Gastrocnemius medialis (tissue), 4 donors: ENCODE measurements around the gene NR2C2.

Source experiments
- CTCF ChIP-seq, 5 experiments: fragments of 450-650 bp in 3 of 5; fragments of 200-600 bp in 2 of 5; sonication (generic) in 2 of 5; IDR thresholded peaks in 4 of 5; conservative IDR thresholded peaks in 1 of 5; 1 replicate in 4 of 5; 2 replicates in 1 of 5; pipeline ENCODE4 v1.5.1; 2016 to 2019; ENCODE audit warnings: antibody characterized with exemption in 5 of 5, mild to moderate bottlenecking in 3 of 5, moderate library complexity in 3 of 5
- POLR2A ChIP-seq, 2 donors: fragments of 450-650 bp; IDR thresholded peaks; one replicate each; pipeline ENCODE4 v1.6.1; 2017; ENCODE audit warnings: antibody characterized with exemption in 2 of 2, mild to moderate bottlenecking in 2 of 2, moderate library complexity in 2 of 2

- TF ChIP-seq POLR2A (IDR thresholded peaks at IDR 0.05) (no peak), CTCF (IDR thresholded peaks at IDR 0.05 in 4 of 5, conservative IDR thresholded peaks at IDR 0.05 in 1 of 5) (no peak)
Measured at GRCh38 chr3:14923476-14923875, 23.9 kb upstream of the NR2C2 start.
